H9 (cell line): Measurements from ENCODE around the gene GALR3. TPM values are rescaled to one million over a fixed set of nuclear protein-coding genes. Genes with fewer than 3 reads are reported as not detected.

Experiments used
- DNase-seq: peaks from one replicate; pipeline ENCODE4 v3.0.0-alpha.2; 2017
- H2AFZ ChIP-seq: one replicate; pipeline ENCODE4 v1.6.1; 2013; ENCODE audit warnings: mild to moderate bottlenecking, low read length, control low read depth, moderate library complexity
- H2AK5ac ChIP-seq: 2 replicates; pipeline ENCODE4 v1.6.1; 2013; ENCODE audit warnings: low read length, control low read depth, mixed read lengths; ENCODE audit not compliant: insufficient read length
- H2BK120ac ChIP-seq: one replicate; pipeline ENCODE4 v1.6.1; 2013; ENCODE audit warnings: low read depth, mild to moderate bottlenecking, low read length, control low read depth, inconsistent platforms; ENCODE audit not compliant: poor library complexity, severe bottlenecking
- H2BK12ac ChIP-seq: 2 replicates; pipeline ENCODE4 v1.6.1; 2013; ENCODE audit warnings: low read length, control low read depth, mixed read lengths, low read depth; ENCODE audit not compliant: insufficient read length
- H2BK15ac ChIP-seq: 2 replicates; pipeline ENCODE4 v1.6.1; 2013; ENCODE audit warnings: low read depth, low read length, control low read depth
- H2BK20ac ChIP-seq: one replicate; pipeline ENCODE4 v1.6.1; 2013; ENCODE audit warnings: low read depth, mild to moderate bottlenecking, low read length, control low read depth, inconsistent platforms; ENCODE audit not compliant: poor library complexity, severe bottlenecking
- H2BK5ac ChIP-seq: 2 replicates; pipeline ENCODE4 v1.6.1; 2013; ENCODE audit warnings: low read length, control low read depth, mixed read lengths; ENCODE audit not compliant: insufficient read length
- H3K14ac ChIP-seq: 2 replicates; pipeline ENCODE4 v1.6.1; 2013; ENCODE audit warnings: low read length, control low read depth; ENCODE audit not compliant: insufficient read depth
- H3K18ac ChIP-seq: 2 replicates; pipeline ENCODE4 v1.6.1; 2013; ENCODE audit warnings: low read depth, mild to moderate bottlenecking, mixed read lengths, low read length, control low read depth; ENCODE audit not compliant: insufficient read length
- H3K23ac ChIP-seq: 2 replicates; pipeline ENCODE4 v1.6.1; 2013; ENCODE audit warnings: low read length, control low read depth, mixed read lengths, low read depth; ENCODE audit not compliant: insufficient read length
- H3K23me2 ChIP-seq: 2 replicates; pipeline ENCODE4 v1.6.1; 2013; ENCODE audit warnings: low read depth, mild to moderate bottlenecking, mixed read lengths, low read length, control low read depth; ENCODE audit not compliant: insufficient read length, poor library complexity, severe bottlenecking
- H3K27ac ChIP-seq: 2 replicates; pipeline ENCODE4 v1.5.1; 2013; ENCODE audit warnings: low read length, control low read depth, mixed read lengths, low read depth; ENCODE audit not compliant: insufficient read length
- H3K27me3 ChIP-seq: 2 replicates; pipeline ENCODE4 v1.6.1; 2013; ENCODE audit warnings: low read length, control low read depth, inconsistent platforms; ENCODE audit not compliant: insufficient read depth
- H3K4ac ChIP-seq: 2 replicates; pipeline ENCODE4 v1.6.1; 2013; ENCODE audit warnings: low read depth, mild to moderate bottlenecking, control low read depth, inconsistent platforms, low read length, moderate library complexity
- H3K4me1 ChIP-seq: 2 replicates; pipeline ENCODE4 v1.6.1; 2013; ENCODE audit warnings: low read length, control low read depth, inconsistent platforms; ENCODE audit not compliant: insufficient read depth
- H3K4me2 ChIP-seq: 2 replicates; pipeline ENCODE4 v1.6.1; 2013; ENCODE audit warnings: low read length, control low read depth, mixed read lengths; ENCODE audit not compliant: insufficient read length, insufficient read depth
- H3K56ac ChIP-seq: 2 replicates; pipeline ENCODE4 v1.6.1; 2013; ENCODE audit warnings: low read depth, mild to moderate bottlenecking, mixed read lengths, low read length, control low read depth; ENCODE audit not compliant: insufficient read length
- H3K79me1 ChIP-seq: 2 replicates; pipeline ENCODE4 v1.6.1; 2013; ENCODE audit warnings: low read depth, mild to moderate bottlenecking, moderate library complexity, low read length, control low read depth, inconsistent platforms; ENCODE audit not compliant: insufficient read depth, poor library complexity, severe bottlenecking
- H3K79me2 ChIP-seq: 2 replicates; pipeline ENCODE4 v1.6.1; 2013; ENCODE audit warnings: low read length, control low read depth, inconsistent platforms; ENCODE audit not compliant: insufficient read depth
- H3K9ac ChIP-seq: 2 replicates; pipeline ENCODE4 v1.6.1; 2013; ENCODE audit warnings: low read length, control low read depth, mixed read lengths; ENCODE audit not compliant: insufficient read length; ENCODE audit errors: extremely low read depth
- H3K9me3 ChIP-seq: one replicate; pipeline ENCODE4 v1.6.1; 2013; ENCODE audit warnings: low read depth, low read length, inconsistent platforms; ENCODE audit not compliant: control insufficient read depth
- H3T11ph ChIP-seq: one replicate; pipeline ENCODE4 v1.6.1; 2013; ENCODE audit warnings: mild to moderate bottlenecking, low read length, control low read depth, inconsistent platforms
- H4K20me1 ChIP-seq: one replicate; pipeline ENCODE4 v1.6.1; 2013; ENCODE audit not compliant: control insufficient read depth, insufficient read length, insufficient read depth
- H4K5ac ChIP-seq: 2 replicates; pipeline ENCODE4 v1.6.1; 2013; ENCODE audit warnings: low read depth, mild to moderate bottlenecking, mixed read lengths, low read length, control low read depth; ENCODE audit not compliant: insufficient read length
- H4K8ac ChIP-seq: replicated peaks from 2 replicates; pipeline ENCODE4 v1.6.1; 2013; ENCODE audit warnings: low read length, control low read depth, mixed read lengths, low read depth; ENCODE audit not compliant: insufficient read length
- H4K91ac ChIP-seq: 2 replicates; pipeline ENCODE4 v1.6.1; 2013; ENCODE audit warnings: low read depth, mild to moderate bottlenecking, moderate library complexity, mixed read lengths, low read length, control low read depth; ENCODE audit not compliant: insufficient read length
- H3K27ac Mint-ChIP-seq, 3 experiments: 2 replicates in 2 of 3; 3 replicates in 1 of 3; pipeline ENCODE4 v1.8.0; 2020 to 2021; ENCODE audit warnings: mixed read lengths in 3 of 3, mild to moderate bottlenecking in 1 of 3, moderate library complexity in 1 of 3
- H3K27me3 Mint-ChIP-seq: 2 replicates; pipeline ENCODE4 v1.8.0; 2021; ENCODE audit warnings: low read depth, mild to moderate bottlenecking, moderate library complexity, mixed read lengths
- H3K36me3 Mint-ChIP-seq, 3 experiments: 2 replicates in 2 of 3; 3 replicates in 1 of 3; pipeline ENCODE4 v1.8.0; 2020 to 2021; ENCODE audit warnings: low read depth in 3 of 3, mixed read lengths in 3 of 3; ENCODE audit not compliant: insufficient read depth in 1 of 3
- H3K4me1 Mint-ChIP-seq, 2 experiments: 2 replicates each; pipeline ENCODE4 v1.8.0; 2020; ENCODE audit warnings: mixed read lengths in 2 of 2
- H3K4me3 Mint-ChIP-seq, 2 experiments: 2 replicates in 1 of 2; 3 replicates in 1 of 2; pipeline ENCODE4 v1.8.0; 2020 to 2021; ENCODE audit warnings: mild to moderate bottlenecking in 2 of 2, mixed read lengths in 2 of 2, moderate library complexity in 1 of 2
- H3K9me3 Mint-ChIP-seq, 2 experiments: 2 replicates in 1 of 2; 3 replicates in 1 of 2; pipeline ENCODE4 v1.8.0; 2020; ENCODE audit warnings: mild to moderate bottlenecking in 2 of 2, mixed read lengths in 2 of 2, moderate library complexity in 1 of 2
- WGBS: extraction: QIAGEN DNeasy Blood & Tissue Kit; methylation state at CpG from one replicate; pipeline ENCODE4 v1.1.7; 2013; ENCODE audit warnings: missing lambda C conversion rate, low lambda C conversion rate, mixed read lengths; ENCODE audit not compliant: insufficient read length; ENCODE audit errors: extremely low coverage; 5-methylcytosine and 5-hydroxymethylcytosine counted together
- total RNA-seq: library from RNA; stranded (reverse); gene quantifications from 2 replicates; pipeline ENCODE4 v1.2.1, GENCODE V29; 2021
- TF ChIP-seq, protein P1 (sequence below): fragments of 200-600 bp; sonication (generic); conservative IDR thresholded peaks from 3 replicates; pipeline ENCODE4 v1.8.0; 2021; ENCODE audit warnings: antibody characterized with exemption, mild to moderate bottlenecking

The GALR3 gene
- total RNA-seq, 1 experiment from 2014 or later = 0.59 TPM

- no peak for DNase-seq
- H2BK120ac ChIP-seq = no peak overlapping the region
- no peaks in the 10 kb centered on the region for H3K79me1 ChIP-seq
- H4K91ac ChIP-seq = no peak overlapping the region
- no CpG with 5 or more reads among the region's 12 CpGs for WGBS
- H3K9me3 Mint-ChIP-seq = no peaks in the 10 kb centered on the region; a peak in 1 of 5 replicates
- no peaks in the 10 kb centered on the region for H3K4me1 ChIP-seq
- no peak overlapping the region for H3K14ac ChIP-seq
- no peak overlapping the region for H3K23ac ChIP-seq
- H3K9me3 ChIP-seq = no peaks in the 10 kb centered on the region
- H2AFZ ChIP-seq = no peak overlapping the region
- H2BK20ac ChIP-seq = no peak overlapping the region
- no peaks in the 10 kb centered on the region; the same call in 1 of the 2 replicates for H3K79me2 ChIP-seq
- H3K27me3 ChIP-seq = no peaks in the 10 kb centered on the region; the same call in 1 of the 2 replicates
- H3K9ac ChIP-seq = no peak overlapping the region
- H2BK15ac ChIP-seq = no peak overlapping the region
- no peaks in the 10 kb centered on the region for H4K20me1 ChIP-seq
- peaks cover 19% of the 10 kb centered on the region for H3K27me3 Mint-ChIP-seq
- no peak overlapping the region for H3K56ac ChIP-seq
- H3K18ac ChIP-seq = no peak overlapping the region
- no peak overlapping the region for H3K4me2 ChIP-seq
- H4K8ac ChIP-seq = no peak overlapping the region
- no peak overlapping the region for H3T11ph ChIP-seq
- no peak overlapping the region for H2AK5ac ChIP-seq
- no peak overlapping the region for H2BK5ac ChIP-seq
- peaks cover 11% of the 10 kb centered on the region for H3K23me2 ChIP-seq
- H2BK12ac ChIP-seq = no peak overlapping the region
- peaks cover 9% of the 10 kb centered on the region in 2 experiments for H3K4me1 Mint-ChIP-seq
- H3K4me3 Mint-ChIP-seq = no peak overlapping the region
- H3K36me3 Mint-ChIP-seq = peaks cover 7 to 21% (median 15%) of the 10 kb centered on the region in 3 experiments; a peak in 6 of 7 replicates
- H3K27ac ChIP-seq = no peak overlapping the region
- TF ChIP-seq, protein P1, sequence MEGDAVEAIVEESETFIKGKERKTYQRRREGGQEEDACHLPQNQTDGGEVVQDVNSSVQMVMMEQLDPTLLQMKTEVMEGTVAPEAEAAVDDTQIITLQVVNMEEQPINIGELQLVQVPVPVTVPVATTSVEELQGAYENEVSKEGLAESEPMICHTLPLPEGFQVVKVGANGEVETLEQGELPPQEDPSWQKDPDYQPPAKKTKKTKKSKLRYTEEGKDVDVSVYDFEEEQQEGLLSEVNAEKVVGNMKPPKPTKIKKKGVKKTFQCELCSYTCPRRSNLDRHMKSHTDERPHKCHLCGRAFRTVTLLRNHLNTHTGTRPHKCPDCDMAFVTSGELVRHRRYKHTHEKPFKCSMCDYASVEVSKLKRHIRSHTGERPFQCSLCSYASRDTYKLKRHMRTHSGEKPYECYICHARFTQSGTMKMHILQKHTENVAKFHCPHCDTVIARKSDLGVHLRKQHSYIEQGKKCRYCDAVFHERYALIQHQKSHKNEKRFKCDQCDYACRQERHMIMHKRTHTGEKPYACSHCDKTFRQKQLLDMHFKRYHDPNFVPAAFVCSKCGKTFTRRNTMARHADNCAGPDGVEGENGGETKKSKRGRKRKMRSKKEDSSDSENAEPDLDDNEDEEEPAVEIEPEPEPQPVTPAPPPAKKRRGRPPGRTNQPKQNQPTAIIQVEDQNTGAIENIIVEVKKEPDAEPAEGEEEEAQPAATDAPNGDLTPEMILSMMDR = no peak
- H3K27ac Mint-ChIP-seq = no peak overlapping the region
- H4K5ac ChIP-seq = no peak overlapping the region
- H3K4ac ChIP-seq = no peak overlapping the region
Observed at GRCh38 chr22:37815593-37815992, 7.6 kb upstream of the GALR3 start.
